ENCODE results near the gene YOD1. TPM values are rescaled to one million over a fixed set of nuclear protein-coding genes. Genes with fewer than 3 reads are reported as not detected.

The YOD1 gene
- total RNA-seq, 5 donors from 2014 or later (not counting 1 experiment from before 2014, with no cell fraction given) = 7.8 to 13.5 (median 8.7) TPM

DNA sequence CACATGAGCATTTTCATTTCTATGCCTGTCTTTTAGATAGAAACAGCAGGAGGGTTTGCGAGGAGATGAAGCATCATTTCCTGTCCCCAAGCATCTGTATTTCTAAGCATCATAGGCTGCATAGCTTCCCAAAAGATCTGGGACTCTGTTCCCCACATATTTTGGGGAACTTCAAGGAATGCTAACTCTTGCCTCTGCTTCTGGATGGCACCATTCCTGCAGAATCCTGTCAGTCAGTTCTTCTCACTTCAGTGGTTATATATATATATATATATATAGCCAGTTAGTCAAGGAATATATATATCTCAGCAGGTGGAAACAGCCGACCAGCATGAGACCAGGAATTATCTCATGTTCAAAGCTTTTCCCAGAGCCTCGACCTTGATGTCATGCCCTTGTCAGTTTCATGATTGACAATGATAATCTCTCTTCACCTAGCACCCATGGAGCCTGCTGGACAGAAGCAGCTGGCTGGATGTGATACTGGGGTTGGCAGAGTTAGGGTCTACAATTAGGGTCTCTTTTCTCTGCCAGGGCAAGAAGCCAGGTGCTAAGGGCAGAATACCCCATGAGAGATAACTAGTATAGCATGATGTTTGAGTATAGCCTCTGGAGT is 4.5 kb upstream of the YOD1 start:
- WGBS (ENCODE audit: insufficient coverage) = no CpG with 5 or more reads among the region's 3 CpGs
- no peaks in the 10 kb centered on the region for H3K9me3 ChIP-seq

DNA sequence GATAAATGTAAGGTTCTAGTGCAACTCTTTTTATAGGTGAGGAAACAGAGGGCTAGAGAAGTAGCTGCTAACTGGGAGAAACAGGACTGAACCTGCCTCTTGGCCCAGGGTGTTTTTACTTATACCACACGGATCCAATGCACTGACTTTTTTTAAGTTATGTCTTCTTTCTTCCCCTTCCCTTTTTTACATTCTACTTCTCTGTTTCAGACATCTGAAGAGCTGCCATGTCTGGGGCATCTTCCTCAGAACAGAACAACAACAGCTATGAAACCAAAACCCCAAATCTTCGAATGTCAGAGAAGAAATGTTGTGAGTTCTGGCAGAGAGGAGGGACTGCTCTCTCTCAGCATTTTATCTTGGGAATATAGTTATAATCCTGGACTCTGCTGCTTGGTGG is 3.5 kb upstream of the YOD1 start:
- DNase-seq (no peak), ATAC-seq (replicated peaks in 1 of 4) (no peak)
- Mint-ChIP-seq H3K27me3 (no peaks in the 10 kb centered on the region), H3K36me3 (no peaks in the 10 kb centered on the region), H3K27ac (peak overlapping the region in 1 of 2 donors; percentile 66), H3K4me1 (peaks cover 32 to 44% (median 37%) of the 10 kb centered on the region in 3 donors), H3K9me3 (no peaks in the 10 kb centered on the region), H3K4me3 (peak overlapping the region; percentile 94 to 99 (median 99))
- Histone ChIP-seq H3K4me3 (ENCODE audit: control insufficient read depth in 1 of 2, extremely low read depth in 1 of 2, low read length in 1 of 2) (no peak overlapping the region), H3K27ac (ENCODE audit: low read length) (no peak overlapping the region), H3K9me3 (no peaks in the 10 kb centered on the region), H3K27me3 (replicated peaks in 1 of 2; ENCODE audit: control insufficient read depth in 2 of 2, extremely low read depth in 1 of 2, insufficient read depth in 2 of 2, low read length in 1 of 2) (peaks cover 0 to 2% of the 10 kb centered on the region in 2 experiments), H3K36me3 (ENCODE audit: control insufficient read depth in 2 of 2, extremely low read depth in 1 of 2, insufficient read depth in 1 of 2, low read length in 1 of 2) (peaks cover 0 to under 1% of the 10 kb centered on the region in 2 donors), H3K4me1 (ENCODE audit: control insufficient read depth in 1 of 2, extremely low read depth in 1 of 2, insufficient read depth in 2 of 2, low read length in 2 of 2) (peaks cover 4 to 28% of the 10 kb centered on the region in 2 experiments)
- CTCF ChIA-PET = interaction anchor here in 1 of 2 donors (0.6 kb wide), 1 partner anchor 400 kb away, joined by 3 read pairs; the partner anchor contains the start of gene CR2
- WGBS (ENCODE audit: insufficient coverage) = 43% methylated on average over 1 of the region's 2 CpGs
- POLR2A ChIA-PET = no interaction called here

More for the DNA sequence above, 4.5 kb upstream of the YOD1 start:
- no peaks in the 10 kb centered on the region for H3K27me3 Mint-ChIP-seq
- Histone ChIP-seq H3K27me3 (replicated peaks in 1 of 2; ENCODE audit: control insufficient read depth in 2 of 2, extremely low read depth in 1 of 2, insufficient read depth in 2 of 2, low read length in 1 of 2) (peaks cover 0 to 2% of the 10 kb centered on the region in 2 experiments), H3K4me3 (ENCODE audit: control insufficient read depth in 1 of 2, extremely low read depth in 1 of 2, low read length in 1 of 2) (no peak overlapping the region), H3K27ac (ENCODE audit: low read length) (no peak overlapping the region), H3K4me1 (ENCODE audit: control insufficient read depth in 1 of 2, extremely low read depth in 1 of 2, insufficient read depth in 2 of 2, low read length in 2 of 2) (peaks cover 4 to 27% of the 10 kb centered on the region in 2 experiments), H3K36me3 (ENCODE audit: control insufficient read depth in 2 of 2, extremely low read depth in 1 of 2, insufficient read depth in 1 of 2, low read length in 1 of 2) (no peaks in the 10 kb centered on the region)
- no peaks in the 10 kb centered on the region for H3K9me3 Mint-ChIP-seq
- peaks cover 24 to 37% (median 33%) of the 10 kb centered on the region in 3 donors for H3K4me1 Mint-ChIP-seq
- no peak overlapping the region for H3K27ac Mint-ChIP-seq
- ATAC-seq (replicated peaks in 1 of 4) (no peak), DNase-seq (no peak)
- POLR2A ChIA-PET = interaction anchor here in 1 of 2 donors (0.6 kb wide), 2 partner anchors 171 to 197 kb away, joined by 3 read pairs; no protein-coding TSS in a partner anchor
- no peaks in the 10 kb centered on the region for H3K36me3 Mint-ChIP-seq
- no peak overlapping the region for H3K4me3 Mint-ChIP-seq
- CTCF ChIA-PET = no interaction called here

DNA sequence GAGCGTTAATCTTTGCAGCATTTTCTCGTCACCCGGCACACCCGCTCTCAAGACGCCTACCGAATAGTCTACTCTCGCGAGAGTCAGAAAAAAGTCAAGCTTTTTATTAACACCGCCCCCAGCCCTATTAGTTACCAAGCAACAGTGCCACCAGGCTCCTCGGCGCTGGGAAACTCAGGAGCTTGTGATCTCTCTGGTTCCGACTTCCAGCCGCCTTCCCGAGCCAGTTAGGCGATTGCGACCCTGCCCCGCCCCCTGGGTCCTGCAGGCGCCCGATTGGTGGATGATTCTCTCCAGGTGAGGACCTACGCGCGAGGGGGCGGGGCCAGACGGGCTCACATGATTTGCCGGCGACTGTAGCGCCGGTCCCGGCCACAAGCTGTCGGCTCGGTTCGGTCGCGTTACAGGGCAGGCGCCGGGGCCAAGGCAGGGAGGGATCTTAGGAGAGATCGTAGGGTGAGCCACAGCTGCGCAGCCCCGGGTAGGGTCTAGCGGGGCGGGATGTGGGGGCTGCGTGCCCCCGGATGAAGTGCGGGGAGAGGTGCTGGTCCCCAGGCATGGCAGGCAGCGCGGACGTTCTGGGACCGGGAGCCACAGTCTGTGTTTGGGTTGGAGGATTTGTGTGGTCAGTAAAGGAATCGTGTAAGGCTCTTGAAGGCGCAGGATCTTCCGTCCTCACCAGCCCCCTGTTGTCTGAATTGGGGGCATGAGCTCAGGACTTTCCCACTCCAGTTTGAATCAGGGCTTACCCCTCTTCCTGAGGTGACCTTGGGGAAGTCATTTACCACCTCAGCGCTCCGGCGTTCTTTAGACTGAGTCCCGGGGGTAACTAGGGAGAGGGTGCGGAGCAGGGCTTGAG is 2.1 kb upstream of the YOD1 start, which contains the start of gene PFKFB2:
Gene PFKFB2 (plus strand): TSS at position 365 of the 859 bp plus-strand sequence. CDS start 1,443 bp downstream, outside the sequence.
- Mint-ChIP-seq H3K4me1 (peaks cover 42 to 53% (median 48%) of the 10 kb centered on the region in 3 donors), H3K9me3 (no peaks in the 10 kb centered on the region)

DNA sequence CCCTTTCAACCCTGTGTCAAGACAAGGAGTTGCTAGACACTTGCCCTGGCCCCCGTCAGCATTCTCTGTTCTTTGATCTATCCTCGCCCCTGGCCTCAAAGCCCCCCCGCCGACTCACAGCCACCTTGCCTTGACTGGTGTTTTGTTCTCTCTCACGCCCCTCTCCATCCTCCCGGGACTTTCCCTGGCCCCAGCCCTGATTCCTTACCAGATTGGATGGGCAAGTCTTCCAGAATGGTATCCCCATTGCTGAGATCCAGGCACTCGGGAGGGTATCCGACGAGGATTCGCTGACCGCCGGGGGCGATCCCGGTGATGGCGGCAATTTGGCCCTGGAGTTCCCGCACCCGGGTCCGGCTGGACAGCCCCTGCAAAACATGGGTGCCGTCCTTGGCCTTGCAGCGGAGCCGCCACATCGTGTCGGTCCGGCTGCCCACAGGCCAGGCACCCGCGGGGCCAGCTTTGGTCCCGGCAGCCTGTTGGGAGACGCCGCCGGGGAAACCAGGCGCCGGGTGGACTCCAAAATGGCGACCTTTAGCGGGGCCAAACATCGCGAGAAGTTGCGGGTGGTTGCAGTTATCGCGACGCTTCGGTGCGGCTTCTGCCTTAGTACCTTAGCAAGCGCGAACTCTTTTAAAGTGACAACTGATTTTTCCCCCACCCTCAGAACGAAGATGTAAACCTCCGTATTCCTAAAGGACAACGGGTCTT is 373 bp downstream of the YOD1 start:
- WGBS (ENCODE audit: insufficient coverage) = under 1% methylated on average over 44 of the region's 47 CpGs
- peaks cover 20% of the 10 kb centered on the region for H3K36me3 Mint-ChIP-seq
- H3K27me3 ChIP-seq (replicated peaks in 1 of 2; ENCODE audit: control insufficient read depth in 2 of 2, extremely low read depth in 1 of 2, insufficient read depth in 2 of 2, low read length in 1 of 2) = no peaks in the 10 kb centered on the region
- peak; percentile 49 to 59 (median 57) for ATAC-seq (replicated peaks in 1 of 4)
- POLR2A ChIA-PET = interaction anchor here in 1 of 2 donors (0.5 kb wide), 1 partner anchor 381 kb away, joined by 3 read pairs; no protein-coding TSS in a partner anchor
- DNase-seq = peak; percentile 79 to 95 (median 87)
- peak overlapping the region; percentile 98 to 100 for H3K4me3 ChIP-seq (ENCODE audit: control insufficient read depth in 1 of 2, extremely low read depth in 1 of 2, low read length in 1 of 2)
- H3K9me3 ChIP-seq = no peaks in the 10 kb centered on the region
- peaks cover 66 to 78% (median 73%) of the 10 kb centered on the region in 3 donors for H3K4me1 Mint-ChIP-seq
- CTCF ChIA-PET = interaction anchor here (0.6 to 1.7 kb wide), 13 partner anchors 10 to 822 kb away, joined by 3 to 13 read pairs (median 4); partner anchors contain the start of gene EIF2D (in 1 of the 2)
- peak overlapping the region; percentile 89 to 96 for H3K27ac Mint-ChIP-seq
- peak overlapping the region; percentile 94 to 99 (median 99) for H3K4me3 Mint-ChIP-seq
- H3K27ac ChIP-seq (ENCODE audit: low read length) = peak overlapping the region; percentile 79
- H3K4me1 ChIP-seq (ENCODE audit: control insufficient read depth in 1 of 2, extremely low read depth in 1 of 2, insufficient read depth in 2 of 2, low read length in 2 of 2) = peaks cover 18 to 32% of the 10 kb centered on the region in 2 experiments
- no peaks in the 10 kb centered on the region for H3K9me3 Mint-ChIP-seq
- no peaks in the 10 kb centered on the region for H3K27me3 Mint-ChIP-seq
- H3K36me3 ChIP-seq (ENCODE audit: control insufficient read depth in 2 of 2, extremely low read depth in 1 of 2, insufficient read depth in 1 of 2, low read length in 1 of 2) = peaks cover 0 to 24% of the 10 kb centered on the region in 2 donors

More for the DNA sequence above, 2.1 kb upstream of the YOD1 start, which contains the start of gene PFKFB2:
- ChIA-PET CTCF (interaction anchor here (0.5 to 1.7 kb wide), 12 partner anchors 12 to 771 kb away, joined by 3 to 8 read pairs (median 3); partner anchors contain the start of gene IKBKE (in 1 of the 2)), POLR2A (interaction anchor here (0.6 to 1.2 kb wide), 6 partner anchors 18 to 289 kb away, joined by 3 to 4 read pairs (median 4); no protein-coding TSS in a partner anchor)
- Histone ChIP-seq H3K36me3 (ENCODE audit: control insufficient read depth in 2 of 2, extremely low read depth in 1 of 2, insufficient read depth in 1 of 2, low read length in 1 of 2) (peaks cover 0 to 14% of the 10 kb centered on the region in 2 donors), H3K27ac (ENCODE audit: low read length) (peak within 1 kb of the TSS; percentile 50), H3K4me1 (ENCODE audit: control insufficient read depth in 1 of 2, extremely low read depth in 1 of 2, insufficient read depth in 2 of 2, low read length in 2 of 2) (peaks cover 4 to 32% of the 10 kb centered on the region in 2 experiments), H3K4me3 (ENCODE audit: control insufficient read depth in 1 of 2, extremely low read depth in 1 of 2, low read length in 1 of 2) (peak within 1 kb of the TSS; percentile 67 to 79), H3K27me3 (replicated peaks in 1 of 2; ENCODE audit: control insufficient read depth in 2 of 2, extremely low read depth in 1 of 2, insufficient read depth in 2 of 2, low read length in 1 of 2) (peaks cover 0 to 2% of the 10 kb centered on the region in 2 experiments), H3K9me3 (no peaks in the 10 kb centered on the region)
- DNase-seq (peak; percentile 88 to 98 (median 93)), ATAC-seq (replicated peaks in 1 of 4) (peak; percentile 89 to 92 (median 90))
- peak within 1 kb of the TSS; percentile 85 to 96 for H3K27ac Mint-ChIP-seq
- peaks cover 8% of the 10 kb centered on the region for H3K36me3 Mint-ChIP-seq
- peak within 1 kb of the TSS; percentile 94 to 99 (median 99) for H3K4me3 Mint-ChIP-seq
- WGBS (ENCODE audit: insufficient coverage) = 8% methylated on average over 51 of the region's 56 CpGs
- no peaks in the 10 kb centered on the region for H3K27me3 Mint-ChIP-seq

DNA sequence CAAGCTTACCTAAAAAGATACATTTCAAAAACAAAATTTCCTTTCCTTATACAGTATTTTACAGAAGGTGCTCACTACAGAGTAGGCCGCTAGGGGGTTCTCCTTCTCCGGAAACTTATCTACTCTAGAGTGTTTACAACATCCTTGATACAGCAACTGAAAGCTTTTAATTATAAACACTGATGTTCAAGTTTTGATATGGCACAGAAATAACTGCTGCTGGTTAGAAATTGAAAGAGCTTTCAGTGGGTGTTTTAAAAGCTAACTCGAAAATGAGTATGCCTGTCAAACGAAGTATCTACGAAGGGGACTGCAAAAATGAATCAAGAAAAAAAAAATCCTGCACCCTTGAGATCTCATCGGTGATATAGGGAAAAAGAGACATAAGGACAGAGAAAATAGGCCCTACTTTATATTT is 1.0 kb downstream of the YOD1 start:
- peak in 31 of 35 experiments; percentile 12 to 77 (median 46) for DNase-seq
- ChIA-PET POLR2A (interaction anchor here (0.5 to 0.7 kb wide), 2 partner anchors 382 to 741 kb away, joined by 3 read pairs; no protein-coding TSS in a partner anchor), CTCF (interaction anchor here (0.6 to 1.7 kb wide), 17 partner anchors 11 to 823 kb away, joined by 3 to 13 read pairs (median 4); partner anchors contain the start of genes CD55 (in 1 of the 2) and EIF2D (in 1 of the 2))
- Mint-ChIP-seq H3K4me3 (peak overlapping the region; percentile 94 to 99 (median 99)), H3K27ac (peak overlapping the region; percentile 89 to 96), H3K36me3 (peaks cover 23% of the 10 kb centered on the region), H3K27me3 (no peaks in the 10 kb centered on the region), H3K9me3 (no peaks in the 10 kb centered on the region), H3K4me1 (peaks cover 72 to 82% (median 76%) of the 10 kb centered on the region in 3 donors)
- no peaks in the 10 kb centered on the region for H3K9me3 ChIP-seq
- H3K27ac ChIP-seq (ENCODE audit: low read length) = peak overlapping the region; percentile 79
- H3K4me3 ChIP-seq (ENCODE audit: control insufficient read depth in 1 of 2, extremely low read depth in 1 of 2, low read length in 1 of 2) = peak overlapping the region; percentile 98 to 100
- WGBS (ENCODE audit: insufficient coverage) = no CpG with 5 or more reads among the region's 6 CpGs
- ATAC-seq (replicated peaks in 1 of 4) = peak; percentile 18 to 43 (median 37)
- H3K36me3 ChIP-seq (ENCODE audit: control insufficient read depth in 2 of 2, extremely low read depth in 1 of 2, insufficient read depth in 1 of 2, low read length in 1 of 2) = peaks cover 0 to 28% of the 10 kb centered on the region in 2 donors
- H3K4me1 ChIP-seq (ENCODE audit: control insufficient read depth in 1 of 2, extremely low read depth in 1 of 2, insufficient read depth in 2 of 2, low read length in 2 of 2) = peaks cover 18 to 32% of the 10 kb centered on the region in 2 experiments
- H3K27me3 ChIP-seq (replicated peaks in 1 of 2; ENCODE audit: control insufficient read depth in 2 of 2, extremely low read depth in 1 of 2, insufficient read depth in 2 of 2, low read length in 1 of 2) = no peaks in the 10 kb centered on the region

All from T-cell (primary cell).